ENCODE results near the gene ZFYVE28.
A peak's percentile ranks its signal among the peaks of the same experiment; 100 is the strongest.

The ZFYVE28 gene

GRCh38 chr4:2270341-2271165, 147.9 kb downstream of the ZFYVE28 start:
- DNase-seq, result no peak

- no peak for DNase-seq
These were observed 148.8 kb downstream of the ZFYVE28 start for GRCh38 chr4:2269618-2270163.

- DNase-seq, result peak; percentile 20
These were observed 149.3 kb downstream of the ZFYVE28 start for GRCh38 chr4:2269206-2269531.

GRCh38 chr4:2268357-2269205, 149.9 kb downstream of the ZFYVE28 start:
- no peak for DNase-seq

GRCh38 chr4:2267841-2268240, 150.6 kb downstream of the ZFYVE28 start:
- DNase-seq, result no peak

- DNase-seq, result no peak
These were observed 151.1 kb downstream of the ZFYVE28 start for GRCh38 chr4:2267320-2267811.

GRCh38 chr4:2266821-2267220, 151.6 kb downstream of the ZFYVE28 start:
- DNase-seq, result no peak

GRCh38 chr4:2266181-2266580, 152.3 kb downstream of the ZFYVE28 start:
- DNase-seq, result no peak

- DNase-seq, result no peak
These were observed 153.0 kb downstream of the ZFYVE28 start for GRCh38 chr4:2265113-2266110.

GRCh38 chr4:2264481-2265041, 153.9 kb downstream of the ZFYVE28 start:
- no peak for DNase-seq

GRCh38 chr4:2263926-2264321, 154.5 kb downstream of the ZFYVE28 start:
- peak; percentile 73 for DNase-seq

- no peak for DNase-seq
These were observed 155.5 kb downstream of the ZFYVE28 start for GRCh38 chr4:2262944-2263250.

GRCh38 chr4:2262145-2262943, 156.1 kb downstream of the ZFYVE28 start:
- DNase-seq, result peak; percentile 99

GRCh38 chr4:2261853-2262144, 156.6 kb downstream of the ZFYVE28 start, which contains the start of gene MXD4:
Gene MXD4 (minus strand): TSS chr4:2262109. CDS start chr4:2261980, 129 bp downstream.
- no peak for DNase-seq

- DNase-seq, result peak; percentile 38
These were observed 157.2 kb downstream of the ZFYVE28 start for GRCh38 chr4:2261110-2261852.

- DNase-seq, result no peak
These were observed 157.9 kb downstream of the ZFYVE28 start for GRCh38 chr4:2260344-2261109.

GRCh38 chr4:2259541-2260343, 158.7 kb downstream of the ZFYVE28 start:
- DNase-seq, result no peak

GRCh38 chr4:2259036-2259540, 159.4 kb downstream of the ZFYVE28 start:
- no peak for DNase-seq

Measured in COR-L47 (cell line).